ENCODE measurements around the gene LAMB1. TPM values are rescaled to one million over a fixed set of nuclear protein-coding genes. Genes with fewer than 3 reads are reported as not detected.

LAMB1 gene
- total RNA-seq, 4 donors from 2014 or later: 76.7 to 216 (median 84.6) TPM

GRCh38 chr7:108045669-108046068 is 42.7 kb upstream of the LAMB1 start:
- no peak overlapping the region for H3K27ac ChIP-seq
- no peaks in the 10 kb centered on the region for H3K27me3 ChIP-seq
- DNase-seq (ENCODE audit: low spot score in 2 of 2): no peak
- no peaks in the 10 kb centered on the region for H3K4me1 ChIP-seq
- TF ChIP-seq POLR2AphosphoS5 (IDR thresholded peaks at IDR 0.05): no peak
- no peak for TF ChIP-seq EP300 (IDR thresholded peaks at IDR 0.05)
- no peak for TF ChIP-seq CTCF (IDR thresholded peaks at IDR 0.05)
- TF ChIP-seq POLR2A (IDR thresholded peaks at IDR 0.05): no peak
- no peak overlapping the region for H3K4me3 ChIP-seq
- 71% methylated on average over 1 of the region's 1 CpG for WGBS
- no peaks in the 10 kb centered on the region for H3K36me3 ChIP-seq
- H3K9me3 ChIP-seq: no peaks in the 10 kb centered on the region

- 21% methylated on average over 1 of the region's 1 CpG for WGBS
These were observed 42.2 kb upstream of the LAMB1 start for GRCh38 chr7:108045154-108045553.

GRCh38 chr7:108044345-108044744 is 41.4 kb upstream of the LAMB1 start:
- 85% methylated on average over 2 of the region's 2 CpGs for WGBS
- no peaks in the 10 kb centered on the region for H3K4me1 ChIP-seq
- no peak for DNase-seq (ENCODE audit: low spot score in 2 of 2)

More at GRCh38 chr7:108045154-108045553, 42.2 kb upstream of the LAMB1 start:
- Histone ChIP-seq H3K36me3 (no peaks in the 10 kb centered on the region), H3K9me3 (no peaks in the 10 kb centered on the region), H3K27me3 (no peaks in the 10 kb centered on the region), H3K4me3 (no peak overlapping the region), H3K27ac (no peak overlapping the region), H3K4me1 (no peaks in the 10 kb centered on the region)
- TF ChIP-seq POLR2AphosphoS5 (IDR thresholded peaks at IDR 0.05) (no peak), POLR2A (IDR thresholded peaks at IDR 0.05) (no peak), CTCF (IDR thresholded peaks at IDR 0.05) (no peak), EP300 (IDR thresholded peaks at IDR 0.05) (no peak)
- DNase-seq (ENCODE audit: low spot score in 2 of 2): no peak

GRCh38 chr7:108038986-108039385 is 36.0 kb upstream of the LAMB1 start:
- H3K27ac ChIP-seq: no peak overlapping the region
- no peaks in the 10 kb centered on the region for H3K4me1 ChIP-seq
- no peak overlapping the region for H3K4me3 ChIP-seq
- no peaks in the 10 kb centered on the region for H3K9me3 ChIP-seq
- H3K36me3 ChIP-seq: no peaks in the 10 kb centered on the region
- no peaks in the 10 kb centered on the region for H3K27me3 ChIP-seq
- no peak for TF ChIP-seq POLR2A (IDR thresholded peaks at IDR 0.05)
- no peak for TF ChIP-seq CTCF (IDR thresholded peaks at IDR 0.05)
- no peak for TF ChIP-seq POLR2AphosphoS5 (IDR thresholded peaks at IDR 0.05)
- TF ChIP-seq EP300 (IDR thresholded peaks at IDR 0.05): no peak
- DNase-seq (ENCODE audit: low spot score in 2 of 2): no peak

More at GRCh38 chr7:108044345-108044744, 41.4 kb upstream of the LAMB1 start:
- Histone ChIP-seq H3K9me3 (no peaks in the 10 kb centered on the region), H3K27ac (no peak overlapping the region), H3K36me3 (no peaks in the 10 kb centered on the region), H3K4me3 (no peak overlapping the region), H3K27me3 (no peaks in the 10 kb centered on the region)
- TF ChIP-seq POLR2AphosphoS5 (IDR thresholded peaks at IDR 0.05): no peak
- no peak for TF ChIP-seq CTCF (IDR thresholded peaks at IDR 0.05)
- TF ChIP-seq POLR2A (IDR thresholded peaks at IDR 0.05): no peak
- TF ChIP-seq EP300 (IDR thresholded peaks at IDR 0.05): no peak

- H3K4me1 ChIP-seq: no peaks in the 10 kb centered on the region
- no peaks in the 10 kb centered on the region for H3K9me3 ChIP-seq
- no peak for TF ChIP-seq POLR2AphosphoS5 (IDR thresholded peaks at IDR 0.05)
- TF ChIP-seq CTCF (IDR thresholded peaks at IDR 0.05): no peak
- no peak for TF ChIP-seq POLR2A (IDR thresholded peaks at IDR 0.05)
- no peak for TF ChIP-seq EP300 (IDR thresholded peaks at IDR 0.05)
- H3K27ac ChIP-seq: no peak overlapping the region
- 77% methylated on average over 1 of the region's 1 CpG for WGBS
- no peak for DNase-seq (ENCODE audit: low spot score in 2 of 2)
- no peaks in the 10 kb centered on the region for H3K36me3 ChIP-seq
- H3K4me3 ChIP-seq: no peak overlapping the region
- no peaks in the 10 kb centered on the region for H3K27me3 ChIP-seq
These were observed 34.8 kb upstream of the LAMB1 start for GRCh38 chr7:108037741-108038140.

All from suprapubic skin (tissue), 4 donors.